BE2C (cell line): ENCODE measurements around the gene E2F7.
A peak's percentile ranks its signal among the peaks of the same experiment; 100 is the strongest.

ENCODE experiments used
- DNase-seq: peaks from one replicate; pipeline ENCODE4 v3.0.0-alpha.2; 2020
- H3K27me3 ChIP-seq: fragments of 250-450 bp; sonication (Bioruptor Pico); 2 replicates; pipeline ENCODE4 v1.5.1; 2020; ENCODE audit warnings: mild to moderate bottlenecking
- H3K36me3 ChIP-seq: fragments of 250-450 bp; sonication (Bioruptor Pico); 2 replicates; pipeline ENCODE4 v1.5.1; 2020; ENCODE audit warnings: mild to moderate bottlenecking
- H3K4me1 ChIP-seq: fragments of 250-450 bp; sonication (Bioruptor Pico); 2 replicates; pipeline ENCODE4 v1.5.1; 2020
- H3K4me3 ChIP-seq: 2 replicates; pipeline ENCODE4 v1.5.1; 2011; ENCODE audit warnings: low read depth, low read length
- H3K9me3 ChIP-seq: fragments of 250-450 bp; sonication (Bioruptor Pico); 2 replicates; pipeline ENCODE4 v1.5.1; 2020
- CTCF ChIP-seq: IDR thresholded peaks from 2 replicates; pipeline ENCODE4 v1.5.1; 2012; ENCODE audit warnings: mild to moderate bottlenecking, low read depth, low read length

Gene E2F7

GRCh38 chr12:77060883-77061240, 4.5 kb downstream of the E2F7 start:
- no peaks in the 10 kb centered on the region for H3K4me1 ChIP-seq
- no peak overlapping the region for H3K4me3 ChIP-seq
- peaks cover 5% of the 10 kb centered on the region; the same call in 1 of the 2 replicates for H3K36me3 ChIP-seq
- no peaks in the 10 kb centered on the region for H3K27me3 ChIP-seq
- no peaks in the 10 kb centered on the region for H3K9me3 ChIP-seq
- no peak for TF ChIP-seq CTCF
- DNase-seq, result no peak

- DNase-seq, result no peak
- Histone ChIP-seq H3K4me3 (no peak overlapping the region), H3K4me1 (no peaks in the 10 kb centered on the region), H3K27me3 (no peaks in the 10 kb centered on the region), H3K36me3 (peaks cover 5% of the 10 kb centered on the region; the same call in 1 of the 2 replicates), H3K9me3 (no peaks in the 10 kb centered on the region)
- no peak for TF ChIP-seq CTCF
These were observed 5.1 kb downstream of the E2F7 start for GRCh38 chr12:77060136-77060882.

- Histone ChIP-seq H3K4me3 (no peak overlapping the region), H3K36me3 (peaks cover 3% of the 10 kb centered on the region; the same call in 1 of the 2 replicates), H3K9me3 (no peaks in the 10 kb centered on the region), H3K27me3 (no peaks in the 10 kb centered on the region), H3K4me1 (no peaks in the 10 kb centered on the region)
- TF ChIP-seq CTCF, result no peak
- DNase-seq, result no peak
These were observed 6.6 kb downstream of the E2F7 start for GRCh38 chr12:77058740-77059139.

GRCh38 chr12:77054851-77055250, 10.5 kb downstream of the E2F7 start:
- TF ChIP-seq CTCF, result no peak
- H3K36me3 ChIP-seq, result peaks cover 2% of the 10 kb centered on the region; the same call in 1 of the 2 replicates
- H3K9me3 ChIP-seq, result no peaks in the 10 kb centered on the region
- no peaks in the 10 kb centered on the region for H3K27me3 ChIP-seq
- no peak for DNase-seq
- no peaks in the 10 kb centered on the region for H3K4me1 ChIP-seq
- H3K4me3 ChIP-seq, result no peak overlapping the region

GRCh38 chr12:77053259-77053658, 12.1 kb downstream of the E2F7 start:
- no peak for DNase-seq
- no peaks in the 10 kb centered on the region for H3K27me3 ChIP-seq
- no peak overlapping the region for H3K4me3 ChIP-seq
- TF ChIP-seq CTCF, result no peak
- no peaks in the 10 kb centered on the region for H3K9me3 ChIP-seq
- peaks cover 2% of the 10 kb centered on the region; the same call in 1 of the 2 replicates for H3K36me3 ChIP-seq
- H3K4me1 ChIP-seq, result no peaks in the 10 kb centered on the region

GRCh38 chr12:77049767-77050353, 15.5 kb downstream of the E2F7 start:
- DNase-seq, result peak; percentile 37
- peaks cover 9% of the 10 kb centered on the region for H3K36me3 ChIP-seq

More at GRCh38 chr12:77049767-77050353, 15.5 kb downstream of the E2F7 start:
- H3K9me3 ChIP-seq, result no peaks in the 10 kb centered on the region
- H3K4me3 ChIP-seq, result no peak overlapping the region
- peak; percentile 84 for TF ChIP-seq CTCF
- 0 out of 2 replicates have a peak, but pooled peaks cover 6% of the 10 kb centered on the region for H3K4me1 ChIP-seq
- no peaks in the 10 kb centered on the region for H3K27me3 ChIP-seq
